ENCODE measurements around the gene SHC2.

SHC2 gene, protein sequence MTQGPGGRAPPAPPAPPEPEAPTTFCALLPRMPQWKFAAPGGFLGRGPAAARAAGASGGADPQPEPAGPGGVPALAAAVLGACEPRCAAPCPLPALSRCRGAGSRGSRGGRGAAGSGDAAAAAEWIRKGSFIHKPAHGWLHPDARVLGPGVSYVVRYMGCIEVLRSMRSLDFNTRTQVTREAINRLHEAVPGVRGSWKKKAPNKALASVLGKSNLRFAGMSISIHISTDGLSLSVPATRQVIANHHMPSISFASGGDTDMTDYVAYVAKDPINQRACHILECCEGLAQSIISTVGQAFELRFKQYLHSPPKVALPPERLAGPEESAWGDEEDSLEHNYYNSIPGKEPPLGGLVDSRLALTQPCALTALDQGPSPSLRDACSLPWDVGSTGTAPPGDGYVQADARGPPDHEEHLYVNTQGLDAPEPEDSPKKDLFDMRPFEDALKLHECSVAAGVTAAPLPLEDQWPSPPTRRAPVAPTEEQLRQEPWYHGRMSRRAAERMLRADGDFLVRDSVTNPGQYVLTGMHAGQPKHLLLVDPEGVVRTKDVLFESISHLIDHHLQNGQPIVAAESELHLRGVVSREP

DNA sequence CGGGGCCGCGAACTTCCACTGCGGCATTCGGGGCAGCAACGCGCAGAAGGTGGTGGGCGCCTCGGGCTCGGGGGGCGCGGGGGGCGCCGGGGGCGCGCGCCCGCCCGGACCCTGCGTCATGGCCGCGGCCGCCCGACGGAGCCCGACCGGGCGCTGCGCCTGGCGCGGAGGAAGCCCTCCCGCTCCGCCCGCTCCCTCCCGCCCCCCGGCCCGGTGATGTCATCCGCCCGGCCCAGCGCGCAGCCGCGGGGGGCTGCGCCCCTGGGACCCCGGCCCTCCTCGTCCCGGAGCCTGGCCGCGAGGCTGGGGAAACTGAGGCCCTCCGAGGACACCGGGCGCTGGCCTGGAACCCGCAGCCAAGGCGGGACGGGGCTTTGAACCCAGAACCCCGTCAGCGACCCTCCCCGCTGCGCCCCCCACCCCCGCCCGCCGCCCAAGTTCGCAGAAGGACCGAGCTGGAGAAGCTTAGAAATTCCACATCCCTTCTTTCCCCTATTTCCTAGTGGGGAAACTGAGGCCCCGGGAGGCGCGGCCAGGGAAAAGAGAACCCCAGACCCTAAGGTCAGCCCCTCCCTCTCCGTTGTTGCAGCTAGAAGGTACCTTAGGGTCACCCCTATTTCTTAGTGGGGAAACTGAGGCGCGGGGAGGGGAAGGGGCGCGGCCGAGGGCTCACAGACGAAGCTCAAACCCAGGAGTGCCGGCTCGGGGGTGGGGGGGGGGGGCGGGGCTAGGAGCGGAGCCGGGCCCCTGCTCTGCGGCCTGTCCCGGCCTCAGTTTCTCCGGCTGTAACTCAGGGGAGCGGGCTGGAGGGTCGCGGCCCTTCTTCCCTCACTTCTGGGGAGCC is at the start of gene SHC2:
TSS of gene SHC2 (minus strand) at position 157 of the 844 bp plus-strand sequence. CDS start at position 120, 37 bp downstream.
- DNase-seq (ENCODE audit: low read depth): no peak

DNA sequence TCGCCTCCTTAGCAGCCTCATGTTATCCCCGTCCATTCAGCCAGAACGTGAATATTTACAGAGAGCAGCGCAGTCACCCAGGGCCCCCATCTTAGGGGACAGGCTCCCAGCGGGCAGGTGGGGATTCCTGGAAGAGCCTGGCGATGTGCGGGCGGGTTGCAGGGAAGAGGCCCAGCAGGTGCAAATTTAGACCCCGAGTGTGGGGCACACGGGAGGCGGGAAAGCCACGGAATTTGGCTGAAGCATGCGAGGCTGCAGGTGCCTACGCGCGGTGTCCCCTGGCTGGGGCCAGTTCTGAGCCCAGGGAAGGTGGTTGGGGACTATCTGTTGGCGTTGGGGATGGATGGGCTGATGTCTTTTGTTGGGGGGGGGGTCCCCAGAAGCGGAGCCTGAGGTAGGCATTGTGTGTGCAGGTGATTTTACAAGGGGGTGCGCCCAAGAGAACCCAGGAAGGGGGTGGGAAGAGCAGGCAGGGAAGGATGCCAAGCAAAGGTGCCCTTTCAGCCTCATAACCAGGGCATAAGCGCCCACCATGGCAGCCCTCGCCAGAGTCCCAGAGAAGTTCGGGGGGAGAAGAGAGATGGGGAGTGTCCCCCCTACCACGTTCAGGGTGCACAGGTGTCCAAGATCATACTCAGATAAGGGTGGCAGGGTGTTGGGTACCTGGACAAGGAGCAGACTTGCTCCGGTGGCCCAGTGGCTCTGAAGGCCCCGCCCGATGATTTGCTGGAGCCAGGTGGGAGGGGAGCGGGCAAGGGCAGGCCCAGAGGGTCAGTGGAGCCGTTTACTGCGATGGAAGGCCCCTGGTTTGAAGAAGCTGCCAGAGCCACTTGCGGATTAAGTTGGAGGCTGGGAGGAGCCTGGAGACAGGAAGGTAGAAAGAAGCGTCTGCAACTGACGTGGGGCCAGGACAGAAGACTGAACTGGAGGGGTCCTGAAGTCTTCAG is 47.6 kb upstream of the SHC2 start:
- no peak for DNase-seq (ENCODE audit: low read depth)

DNA sequence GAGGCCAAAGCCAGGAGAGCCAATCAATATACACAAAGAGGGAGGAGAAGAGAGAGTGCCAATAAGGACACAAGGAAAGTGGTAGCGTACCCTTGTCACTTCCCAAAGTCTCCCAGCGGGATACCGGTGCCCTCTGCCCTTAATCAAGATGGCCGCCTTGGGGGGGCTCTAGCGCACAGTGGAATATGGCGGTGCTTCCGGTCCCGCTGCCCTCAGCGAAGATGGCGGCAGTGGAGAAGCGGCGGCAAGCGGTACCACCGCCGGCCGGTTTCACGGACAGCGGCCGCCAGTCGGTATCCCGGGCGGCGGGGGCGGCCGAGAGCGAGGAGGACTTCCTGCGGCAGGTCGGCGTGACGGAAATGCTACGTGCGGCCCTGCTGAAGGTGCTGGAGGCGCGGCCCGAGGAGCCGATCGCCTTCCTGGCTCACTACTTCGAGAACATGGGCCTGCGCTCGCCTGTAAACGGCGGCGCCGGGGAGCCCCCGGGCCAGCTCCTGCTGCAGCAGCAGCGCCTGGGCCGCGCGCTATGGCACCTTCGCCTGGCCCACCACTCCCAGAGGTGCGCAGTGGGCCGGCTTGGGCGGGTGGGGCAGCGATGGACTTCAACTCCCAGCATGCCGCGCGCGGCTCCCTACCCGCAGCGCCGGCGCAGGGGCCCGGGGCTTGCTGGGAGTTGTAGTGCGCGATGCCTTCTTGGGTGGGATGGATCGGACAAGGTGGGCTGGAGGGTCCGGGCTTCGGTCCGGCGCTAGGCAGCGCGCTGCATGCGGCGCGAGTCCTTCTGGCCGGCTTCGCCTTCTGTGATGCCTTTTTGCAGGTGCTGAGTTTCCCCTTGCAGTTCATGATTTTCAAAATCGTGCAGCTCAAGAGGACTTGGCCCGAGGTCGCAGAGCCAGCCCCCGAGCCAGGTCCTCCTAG is 46.7 kb upstream of the SHC2 start, which contains the start of gene TPGS1:
TSS of gene TPGS1 (plus strand) at position 212 of the 918 bp plus-strand sequence. CDS start at position 222, 10 bp downstream.
- peak; percentile 40 for DNase-seq (ENCODE audit: low read depth)

DNA sequence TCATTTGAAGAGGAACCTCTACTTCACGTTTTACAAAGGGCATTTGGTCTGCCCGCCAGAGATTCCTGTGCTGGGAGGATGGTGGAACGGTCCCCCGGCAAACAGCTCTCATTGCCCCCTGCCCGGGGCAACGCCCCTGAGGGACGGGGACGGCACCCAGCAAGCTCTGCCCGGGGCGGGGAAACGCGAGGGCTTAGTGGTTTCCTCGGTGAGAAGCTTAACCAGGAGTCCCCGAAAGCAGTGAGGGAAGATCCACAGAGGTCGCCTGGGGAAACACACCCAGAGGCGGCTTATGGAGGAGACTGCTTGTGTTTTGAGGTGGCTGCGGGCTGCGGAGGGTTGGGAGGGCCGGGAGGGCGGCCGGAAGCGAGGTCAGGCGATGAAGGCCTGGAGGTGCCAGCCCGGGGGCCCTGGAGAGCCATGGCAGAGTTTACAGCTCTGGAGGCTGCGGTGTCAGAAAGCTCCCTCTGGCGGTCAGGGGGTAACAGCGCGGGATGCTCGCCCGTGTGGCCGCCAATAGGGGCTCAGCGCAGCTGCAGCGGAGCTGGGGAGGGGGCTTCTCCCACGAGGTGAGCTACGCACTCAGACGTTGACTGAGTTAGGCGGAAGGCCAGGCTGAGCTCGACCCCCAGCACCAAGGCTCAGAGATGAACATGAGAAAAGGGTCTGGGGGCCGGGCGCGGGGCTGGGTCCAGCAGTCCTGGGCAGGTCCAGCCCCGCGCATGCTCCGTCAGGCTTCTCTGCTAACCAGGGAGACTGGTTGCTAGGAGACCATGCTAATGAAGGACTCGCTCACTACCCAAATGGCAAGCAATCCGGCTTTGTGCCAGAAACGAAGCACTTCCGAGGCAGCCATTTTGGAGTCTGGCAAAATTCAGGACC is 45.8 kb upstream of the SHC2 start:
- DNase-seq (ENCODE audit: low read depth): peak; percentile 100

DNA sequence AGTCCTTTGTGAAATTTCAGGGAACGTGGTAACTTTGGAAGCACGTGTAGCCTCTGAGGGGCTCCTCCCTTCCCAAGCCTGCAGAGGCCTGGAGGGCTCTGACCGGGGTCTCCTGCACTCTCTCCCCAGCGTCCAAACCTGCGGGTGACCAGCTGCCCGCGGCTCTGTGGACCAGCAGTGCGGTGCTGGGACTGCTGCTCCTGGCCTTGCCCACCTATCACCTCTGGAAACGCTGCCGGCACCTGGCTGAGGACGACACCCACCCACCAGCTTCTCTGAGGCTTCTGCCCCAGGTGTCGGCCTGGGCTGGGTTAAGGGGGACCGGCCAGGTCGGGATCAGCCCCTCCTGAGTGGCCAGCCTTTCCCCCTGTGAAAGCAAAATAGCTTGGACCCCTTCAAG is 43.8 kb upstream of the SHC2 start:
- DNase-seq (ENCODE audit: low read depth): no peak

DNA sequence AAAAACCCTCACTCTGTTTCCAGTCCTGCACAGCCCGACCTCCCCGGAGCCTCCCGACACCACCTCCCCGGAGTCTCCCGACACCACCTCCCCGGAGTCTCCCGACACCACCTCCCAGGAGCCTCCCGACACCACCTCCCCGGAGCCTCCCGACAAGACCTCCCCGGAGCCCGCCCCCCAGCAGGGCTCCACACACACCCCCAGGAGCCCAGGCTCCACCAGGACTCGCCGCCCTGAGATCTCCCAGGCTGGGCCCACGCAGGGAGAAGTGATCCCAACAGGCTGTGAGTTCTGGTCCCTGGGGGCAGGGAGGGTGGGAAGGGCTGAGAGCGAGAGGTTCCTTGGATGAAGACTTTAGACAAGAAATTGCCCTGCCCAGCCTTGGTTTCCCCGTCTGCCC is 40.8 kb upstream of the SHC2 start:
- no peak for DNase-seq (ENCODE audit: low read depth)

DNA sequence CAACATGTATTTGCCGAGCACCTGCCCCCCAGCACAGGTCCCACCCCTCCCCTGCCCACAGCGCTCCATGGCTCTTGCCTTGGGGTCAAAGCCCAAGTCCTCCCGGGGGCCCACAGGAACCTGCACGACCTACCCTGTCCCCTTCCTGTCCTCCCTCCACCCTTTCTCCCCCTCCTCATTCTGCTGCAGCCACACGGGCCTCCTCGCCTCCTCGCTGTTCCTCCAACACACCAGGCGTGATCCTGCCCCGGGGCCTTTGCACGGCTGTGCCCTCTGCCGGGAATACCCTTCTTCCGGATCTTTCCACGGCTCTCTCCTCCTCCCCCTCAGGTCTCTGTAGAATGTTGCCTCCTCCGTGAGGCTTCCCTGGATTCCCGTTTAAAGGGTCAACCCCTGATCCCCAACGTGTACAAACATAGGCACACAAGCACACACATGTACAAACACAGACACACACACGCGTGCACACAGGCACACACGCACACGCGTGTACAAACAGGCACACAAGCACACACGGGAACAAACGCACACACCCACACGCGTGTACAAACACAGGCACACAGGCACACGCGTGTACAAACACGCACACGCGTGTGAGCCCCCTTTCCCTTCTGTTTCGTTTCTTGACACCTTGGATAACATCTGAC is 38.3 kb upstream of the SHC2 start:
- no peak for DNase-seq (ENCODE audit: low read depth)

DNA sequence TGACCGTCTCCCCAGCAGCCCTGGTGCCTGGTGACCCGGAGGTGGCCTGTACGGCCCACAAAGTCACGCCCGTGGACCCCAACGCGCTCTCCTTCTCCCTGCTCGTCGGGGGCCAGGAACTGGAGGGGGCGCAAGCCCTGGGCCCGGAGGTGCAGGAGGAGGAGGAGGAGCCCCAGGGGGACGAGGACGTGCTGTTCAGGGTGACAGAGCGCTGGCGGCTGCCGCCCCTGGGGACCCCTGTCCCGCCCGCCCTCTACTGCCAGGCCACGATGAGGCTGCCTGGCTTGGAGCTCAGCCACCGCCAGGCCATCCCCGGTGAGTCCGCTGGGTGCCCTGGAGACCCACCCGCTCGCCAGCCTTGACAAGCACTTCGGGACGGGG is 37.7 kb upstream of the SHC2 start:
- DNase-seq (ENCODE audit: low read depth): no peak

DNA sequence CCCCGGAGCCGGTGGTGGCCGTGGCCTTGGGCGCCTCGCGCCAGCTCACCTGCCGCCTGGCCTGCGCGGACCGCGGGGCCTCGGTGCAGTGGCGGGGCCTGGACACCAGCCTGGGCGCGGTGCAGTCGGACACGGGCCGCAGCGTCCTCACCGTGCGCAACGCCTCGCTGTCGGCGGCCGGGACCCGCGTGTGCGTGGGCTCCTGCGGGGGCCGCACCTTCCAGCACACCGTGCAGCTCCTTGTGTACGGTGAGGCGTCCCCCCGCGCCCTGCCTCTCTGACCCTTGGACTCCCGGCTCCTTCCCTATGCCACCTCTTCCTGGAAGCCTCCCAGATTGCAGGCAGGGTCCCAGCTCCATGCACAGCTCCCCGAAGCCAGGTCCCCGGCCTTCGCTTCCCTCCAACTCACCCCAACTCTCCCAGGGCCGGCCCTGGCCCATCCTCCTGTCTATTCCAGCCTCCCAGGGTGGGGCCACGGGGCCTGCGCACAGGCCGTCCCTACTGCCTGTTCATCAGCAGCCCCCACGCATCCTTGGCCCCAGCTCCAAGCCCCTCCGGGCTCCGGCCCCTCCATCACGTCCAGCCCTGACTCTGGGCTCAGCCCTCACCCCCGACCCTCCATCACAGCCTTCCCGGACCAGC is 37.2 kb upstream of the SHC2 start:
- DNase-seq (ENCODE audit: low read depth): no peak

DNA sequence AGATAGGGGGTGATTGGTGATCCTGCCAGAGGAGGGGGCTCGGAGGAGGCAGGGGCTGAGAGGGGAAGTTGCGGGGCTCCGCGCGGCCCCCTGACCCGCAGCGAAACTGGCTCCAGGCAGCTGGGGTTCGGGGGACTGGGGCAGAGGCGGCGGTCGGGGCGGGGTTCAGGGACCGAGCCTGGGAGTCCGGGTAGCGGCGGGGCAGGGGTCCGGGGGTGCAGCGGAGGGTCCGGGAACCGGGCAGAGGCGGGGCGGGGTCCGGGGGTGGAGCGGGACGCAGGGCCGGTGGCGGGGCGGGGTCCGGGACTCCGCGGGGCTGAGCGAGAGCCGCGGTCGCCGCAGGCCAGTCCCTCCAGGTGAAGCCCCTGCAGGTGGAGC is 36.6 kb upstream of the SHC2 start:
- no peak for DNase-seq (ENCODE audit: low read depth)

DNA sequence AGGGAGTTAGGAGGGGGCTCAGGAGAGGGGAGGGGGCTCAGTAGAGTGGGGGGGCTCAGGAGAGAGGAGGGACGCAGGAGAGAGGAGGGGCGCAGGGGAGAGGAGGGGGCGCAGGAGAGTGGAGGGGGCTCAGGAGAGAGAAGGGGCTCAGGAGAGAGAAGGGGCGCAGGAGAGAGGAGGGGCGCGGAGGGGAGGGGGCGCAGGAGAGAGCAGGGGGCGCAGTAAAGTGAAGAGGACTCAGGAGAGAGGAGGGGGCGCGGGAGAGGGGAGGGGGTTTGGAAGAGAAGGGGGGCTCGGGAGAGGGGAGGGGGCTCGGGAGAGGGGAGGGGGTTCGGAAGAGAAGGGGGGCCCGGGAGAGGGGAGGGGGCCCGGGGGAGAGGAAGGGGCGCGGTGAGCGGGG is 36.2 kb upstream of the SHC2 start:
- no peak for DNase-seq (ENCODE audit: low read depth)

DNA sequence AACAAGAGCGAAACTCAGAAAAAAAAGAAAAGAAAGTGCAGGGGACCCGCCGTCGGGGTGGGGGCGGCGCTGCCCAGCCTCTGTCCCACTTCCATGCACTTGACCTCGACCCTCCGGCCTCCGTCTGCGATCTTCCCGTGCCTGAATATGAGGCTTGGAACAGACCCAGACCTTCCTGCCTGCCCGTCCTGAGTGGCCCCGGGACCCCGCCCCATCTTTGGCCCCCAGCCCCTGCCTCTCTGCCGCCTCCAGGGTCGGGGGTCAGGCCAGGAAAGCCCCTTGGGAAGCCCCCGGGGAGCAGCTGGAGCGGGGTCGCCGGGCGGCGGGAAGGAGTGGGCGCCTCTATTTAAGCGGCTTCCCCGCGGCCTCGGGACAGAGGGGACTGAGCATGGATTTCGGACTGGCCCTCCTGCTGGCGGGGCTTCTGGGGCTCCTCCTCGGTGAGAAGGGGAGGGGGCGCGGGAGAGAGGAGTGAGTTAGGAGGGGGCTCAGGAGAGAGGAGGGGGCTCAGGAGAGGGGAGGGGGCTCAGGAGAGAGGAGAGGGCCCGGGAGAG is 35.4 kb upstream of the SHC2 start, which contains the start of gene MADCAM1:
TSS of gene MADCAM1 (plus strand) at position 375 of the 554 bp plus-strand sequence. CDS start at position 389, 14 bp downstream.
- DNase-seq (ENCODE audit: low read depth): no peak

DNA sequence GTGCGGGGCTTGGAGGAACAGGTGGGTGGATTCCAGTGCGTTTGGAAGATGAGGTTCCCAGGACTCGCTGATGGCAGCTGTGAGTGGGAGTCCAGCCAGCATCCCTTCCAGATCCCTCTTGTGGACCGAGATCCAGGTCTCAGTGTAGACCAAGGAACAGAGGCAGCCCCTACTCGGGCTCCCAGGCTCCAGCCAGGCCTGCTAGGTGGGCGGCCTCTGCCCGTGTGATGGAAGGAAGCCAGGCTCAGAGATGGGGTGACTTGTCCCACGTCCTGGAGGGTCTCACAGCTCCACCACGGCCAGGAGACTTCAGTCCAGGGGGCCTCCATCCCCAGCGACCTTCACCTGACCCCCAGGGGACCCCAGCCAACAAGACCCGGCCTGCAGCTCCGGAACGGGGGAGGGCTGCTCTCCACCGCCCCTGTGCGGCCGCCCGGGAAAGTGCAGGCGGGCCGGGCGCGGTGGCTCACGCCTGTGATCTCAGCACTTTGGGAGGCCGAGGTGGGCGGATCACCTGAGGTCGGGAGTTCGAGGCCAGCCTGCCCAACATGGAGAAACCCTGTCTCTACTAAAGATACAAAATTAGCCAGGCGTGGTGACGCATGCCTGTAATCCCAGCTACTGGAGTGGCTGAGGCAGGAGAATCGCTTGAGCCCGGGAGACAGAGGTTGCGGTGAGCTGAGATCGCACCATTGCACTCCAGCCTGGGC is 34.7 kb upstream of the SHC2 start:
- no peak for DNase-seq (ENCODE audit: low read depth)

DNA sequence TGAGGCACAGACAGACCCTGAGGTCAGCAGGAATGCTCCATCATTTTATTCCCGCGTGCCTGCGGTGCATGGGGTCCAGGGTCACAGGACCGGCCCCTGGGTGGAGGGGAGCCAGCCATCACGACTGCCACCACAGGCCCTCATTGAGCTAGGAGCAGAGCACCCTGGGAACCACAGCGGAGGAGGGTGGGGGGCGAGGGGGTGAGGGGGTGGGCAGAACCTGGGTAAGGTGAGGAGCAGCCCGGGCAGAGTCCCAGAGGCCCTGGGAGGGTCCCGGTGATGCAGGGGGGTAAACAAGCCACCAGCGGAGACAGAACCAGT is 34.2 kb upstream of the SHC2 start:
- DNase-seq (ENCODE audit: low read depth): no peak

DNA sequence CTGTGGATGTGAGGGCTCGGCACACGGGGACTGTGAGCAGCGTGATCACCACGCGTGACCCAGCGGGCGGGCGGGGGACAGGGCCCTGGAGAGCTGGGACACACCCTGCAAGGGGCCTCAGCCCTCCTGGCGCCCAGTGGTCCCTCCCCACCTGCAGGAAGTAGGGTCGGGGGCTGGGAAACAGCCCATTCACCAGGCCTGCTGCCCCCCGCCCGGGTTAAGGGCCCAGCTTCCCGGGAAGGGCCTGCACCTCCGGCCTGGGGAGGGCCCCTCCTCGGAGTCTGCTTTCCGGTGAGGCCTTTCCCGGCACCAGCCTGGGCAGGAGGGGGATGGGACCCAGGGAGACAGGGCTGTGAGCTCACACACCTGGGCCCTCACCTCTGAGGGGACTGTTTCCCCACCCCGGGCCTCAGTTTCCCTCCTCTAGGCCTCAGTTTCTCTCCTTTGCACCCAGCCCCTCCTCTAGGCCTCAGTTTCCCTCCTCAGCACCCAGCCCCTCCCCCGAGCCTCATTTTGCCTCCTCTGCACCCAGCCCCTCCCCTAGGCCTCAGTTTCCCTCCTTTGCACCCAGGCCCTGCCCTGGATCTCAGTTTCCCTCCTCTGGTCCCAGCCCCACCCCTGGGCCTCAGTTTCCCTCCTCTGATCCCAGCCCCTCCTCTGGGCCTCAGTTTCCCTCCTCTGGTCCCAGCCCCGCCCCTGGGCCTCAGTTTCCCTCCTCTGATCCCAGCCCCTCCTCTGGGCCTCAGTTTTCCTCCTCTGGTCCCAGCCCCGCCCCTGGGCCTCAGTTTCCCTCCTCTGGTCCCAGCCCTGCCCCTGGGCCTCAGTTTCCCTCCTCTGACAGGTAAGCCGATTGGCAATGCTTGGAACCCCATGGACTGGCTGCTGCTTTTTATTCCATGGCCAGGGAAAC is 33.6 kb upstream of the SHC2 start:
- no peak for DNase-seq (ENCODE audit: low read depth)

DNA sequence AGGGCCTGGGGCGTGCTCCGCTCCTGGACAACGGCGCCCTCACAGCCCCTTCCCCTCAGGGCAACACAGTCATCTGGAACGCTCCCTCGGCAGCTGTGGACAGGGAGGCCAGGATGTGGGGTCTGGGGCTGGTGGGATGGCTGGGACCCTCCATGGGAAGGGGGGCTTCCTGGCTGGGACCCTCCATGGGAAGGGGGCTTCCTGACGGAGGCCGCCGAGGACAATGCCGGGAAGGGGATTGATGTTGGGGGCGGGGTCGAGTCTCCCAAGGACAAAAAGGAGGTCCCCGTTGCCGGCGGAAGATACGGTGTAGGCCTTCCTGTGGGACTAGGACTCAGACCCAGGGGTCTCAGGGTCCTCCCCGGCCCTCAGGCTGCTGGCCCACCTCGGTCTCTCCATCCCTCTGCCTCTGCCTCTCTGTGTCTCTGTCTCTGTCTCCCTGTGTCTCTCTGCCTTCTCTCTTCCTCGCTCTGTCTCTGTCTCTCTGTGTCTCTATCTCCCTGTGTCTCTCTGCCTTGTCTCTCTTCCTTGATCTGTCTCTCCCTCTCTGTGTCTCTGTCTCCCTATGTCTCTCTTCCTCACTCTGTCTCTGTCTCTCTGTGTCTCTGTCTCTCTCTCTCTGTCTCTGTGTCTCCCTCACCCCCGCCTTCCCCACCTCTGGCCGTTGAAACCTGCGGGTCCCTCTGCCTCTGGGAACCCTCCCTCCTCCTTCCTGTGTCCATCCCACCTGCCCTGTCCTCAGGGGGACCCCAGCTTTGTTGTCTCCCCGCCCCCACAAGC is 32.7 kb upstream of the SHC2 start:
- no peak for DNase-seq (ENCODE audit: low read depth)

Data from GM04504 (cell line).